Right lobe of liver (tissue), 4 donors: ENCODE data around the gene DAGLA.

Experiments used
- POLR2A ChIP-seq: fragments of 450-650 bp; IDR thresholded peaks from one replicate; pipeline ENCODE4 v1.6.1; 2017; ENCODE audit warnings: antibody characterized with exemption, mild to moderate bottlenecking
- TF ChIP-seq, protein P1 (sequence below), 4 donors: fragments of 200-600 bp in 3 of 4; fragments of 450-650 bp in 1 of 4; IDR thresholded peaks; one replicate each; pipeline versions ENCODE4 v1.5.1 to v1.8.0; 2016 to 2022; ENCODE audit warnings: antibody characterized with exemption in 4 of 4, mild to moderate bottlenecking in 2 of 4
- donor health status: DM: no; HTN: no; CAD: no.
- donor health status: DM: no; HTN: no; CAD: no.
- donor health status: DM: no; HTN: yes; CAD: no.

DNA sequence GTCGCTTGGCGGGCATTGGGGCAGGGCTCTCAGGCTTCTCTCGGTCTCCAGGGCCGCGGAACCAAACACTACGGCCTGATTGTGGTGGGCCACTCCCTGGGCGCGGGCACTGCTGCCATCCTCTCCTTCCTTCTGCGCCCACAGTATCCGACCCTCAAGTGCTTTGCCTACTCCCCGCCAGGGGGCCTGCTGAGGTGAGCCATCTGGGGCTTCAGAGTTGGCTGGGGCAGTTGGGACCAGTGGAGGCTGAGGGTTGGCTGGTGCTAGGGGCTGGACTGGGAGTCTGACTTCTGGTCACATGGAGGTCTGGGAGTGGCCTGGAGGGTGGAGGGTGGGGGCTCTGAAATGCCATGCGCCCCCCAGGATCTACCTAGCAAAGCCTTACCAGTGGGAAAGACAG is 56.9 kb downstream of the DAGLA start:
- no peak for TF ChIP-seq POLR2A
- TF ChIP-seq, protein P1, sequence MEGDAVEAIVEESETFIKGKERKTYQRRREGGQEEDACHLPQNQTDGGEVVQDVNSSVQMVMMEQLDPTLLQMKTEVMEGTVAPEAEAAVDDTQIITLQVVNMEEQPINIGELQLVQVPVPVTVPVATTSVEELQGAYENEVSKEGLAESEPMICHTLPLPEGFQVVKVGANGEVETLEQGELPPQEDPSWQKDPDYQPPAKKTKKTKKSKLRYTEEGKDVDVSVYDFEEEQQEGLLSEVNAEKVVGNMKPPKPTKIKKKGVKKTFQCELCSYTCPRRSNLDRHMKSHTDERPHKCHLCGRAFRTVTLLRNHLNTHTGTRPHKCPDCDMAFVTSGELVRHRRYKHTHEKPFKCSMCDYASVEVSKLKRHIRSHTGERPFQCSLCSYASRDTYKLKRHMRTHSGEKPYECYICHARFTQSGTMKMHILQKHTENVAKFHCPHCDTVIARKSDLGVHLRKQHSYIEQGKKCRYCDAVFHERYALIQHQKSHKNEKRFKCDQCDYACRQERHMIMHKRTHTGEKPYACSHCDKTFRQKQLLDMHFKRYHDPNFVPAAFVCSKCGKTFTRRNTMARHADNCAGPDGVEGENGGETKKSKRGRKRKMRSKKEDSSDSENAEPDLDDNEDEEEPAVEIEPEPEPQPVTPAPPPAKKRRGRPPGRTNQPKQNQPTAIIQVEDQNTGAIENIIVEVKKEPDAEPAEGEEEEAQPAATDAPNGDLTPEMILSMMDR (IDR thresholded peaks at IDR 0.05) = no peak
